H9 (cell line): ENCODE measurements around the gene NEDD9. TPM values are rescaled to one million over a fixed set of nuclear protein-coding genes. Genes with fewer than 3 reads are reported as not detected.

Source experiments
- DNase-seq: peaks from one replicate; pipeline ENCODE4 v3.0.0-alpha.2; 2017
- H2AFZ ChIP-seq: one replicate; pipeline ENCODE4 v1.6.1; 2013; ENCODE audit warnings: mild to moderate bottlenecking, low read length, control low read depth, moderate library complexity
- H2AK5ac ChIP-seq: 2 replicates; pipeline ENCODE4 v1.6.1; 2013; ENCODE audit warnings: low read length, control low read depth, mixed read lengths; ENCODE audit not compliant: insufficient read length
- H2BK120ac ChIP-seq: one replicate; pipeline ENCODE4 v1.6.1; 2013; ENCODE audit warnings: low read depth, mild to moderate bottlenecking, low read length, control low read depth, inconsistent platforms; ENCODE audit not compliant: poor library complexity, severe bottlenecking
- H2BK12ac ChIP-seq: 2 replicates; pipeline ENCODE4 v1.6.1; 2013; ENCODE audit warnings: low read length, control low read depth, mixed read lengths, low read depth; ENCODE audit not compliant: insufficient read length
- H2BK15ac ChIP-seq: 2 replicates; pipeline ENCODE4 v1.6.1; 2013; ENCODE audit warnings: low read depth, low read length, control low read depth
- H2BK20ac ChIP-seq: one replicate; pipeline ENCODE4 v1.6.1; 2013; ENCODE audit warnings: low read depth, mild to moderate bottlenecking, low read length, control low read depth, inconsistent platforms; ENCODE audit not compliant: poor library complexity, severe bottlenecking
- H2BK5ac ChIP-seq: 2 replicates; pipeline ENCODE4 v1.6.1; 2013; ENCODE audit warnings: low read length, control low read depth, mixed read lengths; ENCODE audit not compliant: insufficient read length
- H3K14ac ChIP-seq: 2 replicates; pipeline ENCODE4 v1.6.1; 2013; ENCODE audit warnings: low read length, control low read depth; ENCODE audit not compliant: insufficient read depth
- H3K18ac ChIP-seq: 2 replicates; pipeline ENCODE4 v1.6.1; 2013; ENCODE audit warnings: low read depth, mild to moderate bottlenecking, mixed read lengths, low read length, control low read depth; ENCODE audit not compliant: insufficient read length
- H3K23ac ChIP-seq: 2 replicates; pipeline ENCODE4 v1.6.1; 2013; ENCODE audit warnings: low read length, control low read depth, mixed read lengths, low read depth; ENCODE audit not compliant: insufficient read length
- H3K23me2 ChIP-seq: 2 replicates; pipeline ENCODE4 v1.6.1; 2013; ENCODE audit warnings: low read depth, mild to moderate bottlenecking, mixed read lengths, low read length, control low read depth; ENCODE audit not compliant: insufficient read length, poor library complexity, severe bottlenecking
- H3K27ac ChIP-seq: 2 replicates; pipeline ENCODE4 v1.5.1; 2013; ENCODE audit warnings: low read length, control low read depth, mixed read lengths, low read depth; ENCODE audit not compliant: insufficient read length
- H3K27me3 ChIP-seq: 2 replicates; pipeline ENCODE4 v1.6.1; 2013; ENCODE audit warnings: low read length, control low read depth, inconsistent platforms; ENCODE audit not compliant: insufficient read depth
- H3K4ac ChIP-seq: 2 replicates; pipeline ENCODE4 v1.6.1; 2013; ENCODE audit warnings: low read depth, mild to moderate bottlenecking, control low read depth, inconsistent platforms, low read length, moderate library complexity
- H3K4me1 ChIP-seq: 2 replicates; pipeline ENCODE4 v1.6.1; 2013; ENCODE audit warnings: low read length, control low read depth, inconsistent platforms; ENCODE audit not compliant: insufficient read depth
- H3K4me2 ChIP-seq: 2 replicates; pipeline ENCODE4 v1.6.1; 2013; ENCODE audit warnings: low read length, control low read depth, mixed read lengths; ENCODE audit not compliant: insufficient read length, insufficient read depth
- H3K56ac ChIP-seq: 2 replicates; pipeline ENCODE4 v1.6.1; 2013; ENCODE audit warnings: low read depth, mild to moderate bottlenecking, mixed read lengths, low read length, control low read depth; ENCODE audit not compliant: insufficient read length
- H3K79me1 ChIP-seq: 2 replicates; pipeline ENCODE4 v1.6.1; 2013; ENCODE audit warnings: low read depth, mild to moderate bottlenecking, moderate library complexity, low read length, control low read depth, inconsistent platforms; ENCODE audit not compliant: insufficient read depth, poor library complexity, severe bottlenecking
- H3K79me2 ChIP-seq: 2 replicates; pipeline ENCODE4 v1.6.1; 2013; ENCODE audit warnings: low read length, control low read depth, inconsistent platforms; ENCODE audit not compliant: insufficient read depth
- H3K9ac ChIP-seq: 2 replicates; pipeline ENCODE4 v1.6.1; 2013; ENCODE audit warnings: low read length, control low read depth, mixed read lengths; ENCODE audit not compliant: insufficient read length; ENCODE audit errors: extremely low read depth
- H3K9me3 ChIP-seq: one replicate; pipeline ENCODE4 v1.6.1; 2013; ENCODE audit warnings: low read depth, low read length, inconsistent platforms; ENCODE audit not compliant: control insufficient read depth
- H3T11ph ChIP-seq: one replicate; pipeline ENCODE4 v1.6.1; 2013; ENCODE audit warnings: mild to moderate bottlenecking, low read length, control low read depth, inconsistent platforms
- H4K20me1 ChIP-seq: one replicate; pipeline ENCODE4 v1.6.1; 2013; ENCODE audit not compliant: control insufficient read depth, insufficient read length, insufficient read depth
- H4K5ac ChIP-seq: 2 replicates; pipeline ENCODE4 v1.6.1; 2013; ENCODE audit warnings: low read depth, mild to moderate bottlenecking, mixed read lengths, low read length, control low read depth; ENCODE audit not compliant: insufficient read length
- H4K8ac ChIP-seq: replicated peaks from 2 replicates; pipeline ENCODE4 v1.6.1; 2013; ENCODE audit warnings: low read length, control low read depth, mixed read lengths, low read depth; ENCODE audit not compliant: insufficient read length
- H4K91ac ChIP-seq: 2 replicates; pipeline ENCODE4 v1.6.1; 2013; ENCODE audit warnings: low read depth, mild to moderate bottlenecking, moderate library complexity, mixed read lengths, low read length, control low read depth; ENCODE audit not compliant: insufficient read length
- H3K27ac Mint-ChIP-seq, 3 experiments: 2 replicates in 2 of 3; 3 replicates in 1 of 3; pipeline ENCODE4 v1.8.0; 2020 to 2021; ENCODE audit warnings: mixed read lengths in 3 of 3, mild to moderate bottlenecking in 1 of 3, moderate library complexity in 1 of 3
- H3K27me3 Mint-ChIP-seq: 2 replicates; pipeline ENCODE4 v1.8.0; 2021; ENCODE audit warnings: low read depth, mild to moderate bottlenecking, moderate library complexity, mixed read lengths
- H3K36me3 Mint-ChIP-seq, 3 experiments: 2 replicates in 2 of 3; 3 replicates in 1 of 3; pipeline ENCODE4 v1.8.0; 2020 to 2021; ENCODE audit warnings: low read depth in 3 of 3, mixed read lengths in 3 of 3; ENCODE audit not compliant: insufficient read depth in 1 of 3
- H3K4me1 Mint-ChIP-seq, 2 experiments: 2 replicates each; pipeline ENCODE4 v1.8.0; 2020; ENCODE audit warnings: mixed read lengths in 2 of 2
- H3K4me3 Mint-ChIP-seq, 2 experiments: 2 replicates in 1 of 2; 3 replicates in 1 of 2; pipeline ENCODE4 v1.8.0; 2020 to 2021; ENCODE audit warnings: mild to moderate bottlenecking in 2 of 2, mixed read lengths in 2 of 2, moderate library complexity in 1 of 2
- H3K9me3 Mint-ChIP-seq, 2 experiments: 2 replicates in 1 of 2; 3 replicates in 1 of 2; pipeline ENCODE4 v1.8.0; 2020; ENCODE audit warnings: mild to moderate bottlenecking in 2 of 2, mixed read lengths in 2 of 2, moderate library complexity in 1 of 2
- WGBS: extraction: QIAGEN DNeasy Blood & Tissue Kit; methylation state at CpG from one replicate; pipeline ENCODE4 v1.1.7; 2013; ENCODE audit warnings: missing lambda C conversion rate, low lambda C conversion rate, mixed read lengths; ENCODE audit not compliant: insufficient read length; ENCODE audit errors: extremely low coverage; 5-methylcytosine and 5-hydroxymethylcytosine counted together
- total RNA-seq: library from RNA; stranded (reverse); gene quantifications from 2 replicates; pipeline ENCODE4 v1.2.1, GENCODE V29; 2021
- TF ChIP-seq, protein P1 (sequence below): fragments of 200-600 bp; sonication (generic); conservative IDR thresholded peaks from 3 replicates; pipeline ENCODE4 v1.8.0; 2021; ENCODE audit warnings: antibody characterized with exemption, mild to moderate bottlenecking

Gene NEDD9
- total RNA-seq, 1 experiment from 2014 or later, result 5.5 TPM

DNA sequence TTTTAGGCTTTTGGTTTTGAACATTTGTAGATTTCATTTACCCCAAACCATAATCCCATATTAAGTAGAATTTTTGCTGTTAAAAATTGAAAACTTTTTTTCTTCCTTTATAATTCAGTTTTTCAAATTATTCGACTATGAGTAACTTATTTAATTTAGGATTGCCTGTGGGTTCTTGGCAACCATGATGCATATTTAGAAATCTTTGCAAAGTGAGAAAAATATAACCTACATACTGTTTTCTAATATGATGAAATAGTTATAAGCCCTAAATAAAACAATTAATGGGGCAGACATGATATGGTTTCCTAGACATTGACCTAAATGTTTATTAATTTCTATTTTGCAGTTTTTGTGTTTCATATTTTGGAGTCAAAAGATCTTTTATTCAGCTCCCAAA is 23.6 kb downstream of the NEDD9 start:
- H4K20me1 ChIP-seq, result no peaks in the 10 kb centered on the region
- no peak overlapping the region for H2BK12ac ChIP-seq
- H4K91ac ChIP-seq, result no peak overlapping the region
- H3K27ac Mint-ChIP-seq, result no peak overlapping the region
- H3K27me3 ChIP-seq, result no peaks in the 10 kb centered on the region
- H3K27ac ChIP-seq, result no peak overlapping the region
- peaks cover 48 to 50% of the 10 kb centered on the region in 2 experiments for H3K4me1 Mint-ChIP-seq
- peaks cover 13% of the 10 kb centered on the region; the same call in 1 of the 2 replicates for H3K4me1 ChIP-seq
- H2BK5ac ChIP-seq, result no peak overlapping the region
- no peaks in the 10 kb centered on the region for H3K23me2 ChIP-seq
- H3K4ac ChIP-seq, result no peak overlapping the region
- H3K14ac ChIP-seq, result no peak overlapping the region
- H3K9ac ChIP-seq, result no peak overlapping the region
- no peaks in the 10 kb centered on the region for H3K9me3 Mint-ChIP-seq
- H3K18ac ChIP-seq, result no peak overlapping the region
- H3K4me2 ChIP-seq, result no peak overlapping the region
- no peak for DNase-seq
- no peak overlapping the region for H4K5ac ChIP-seq
- H3K79me2 ChIP-seq, result 0 out of 2 replicates have a peak, but pooled peaks cover 1% of the 10 kb centered on the region
- no peak overlapping the region for H2BK120ac ChIP-seq
- no peak overlapping the region for H3T11ph ChIP-seq
- no peaks in the 10 kb centered on the region for H3K79me1 ChIP-seq
- no peak overlapping the region for H3K56ac ChIP-seq
- TF ChIP-seq, protein P1, sequence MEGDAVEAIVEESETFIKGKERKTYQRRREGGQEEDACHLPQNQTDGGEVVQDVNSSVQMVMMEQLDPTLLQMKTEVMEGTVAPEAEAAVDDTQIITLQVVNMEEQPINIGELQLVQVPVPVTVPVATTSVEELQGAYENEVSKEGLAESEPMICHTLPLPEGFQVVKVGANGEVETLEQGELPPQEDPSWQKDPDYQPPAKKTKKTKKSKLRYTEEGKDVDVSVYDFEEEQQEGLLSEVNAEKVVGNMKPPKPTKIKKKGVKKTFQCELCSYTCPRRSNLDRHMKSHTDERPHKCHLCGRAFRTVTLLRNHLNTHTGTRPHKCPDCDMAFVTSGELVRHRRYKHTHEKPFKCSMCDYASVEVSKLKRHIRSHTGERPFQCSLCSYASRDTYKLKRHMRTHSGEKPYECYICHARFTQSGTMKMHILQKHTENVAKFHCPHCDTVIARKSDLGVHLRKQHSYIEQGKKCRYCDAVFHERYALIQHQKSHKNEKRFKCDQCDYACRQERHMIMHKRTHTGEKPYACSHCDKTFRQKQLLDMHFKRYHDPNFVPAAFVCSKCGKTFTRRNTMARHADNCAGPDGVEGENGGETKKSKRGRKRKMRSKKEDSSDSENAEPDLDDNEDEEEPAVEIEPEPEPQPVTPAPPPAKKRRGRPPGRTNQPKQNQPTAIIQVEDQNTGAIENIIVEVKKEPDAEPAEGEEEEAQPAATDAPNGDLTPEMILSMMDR, result no peak
- H3K23ac ChIP-seq, result no peak overlapping the region
- no peak overlapping the region for H2BK20ac ChIP-seq
- no peak overlapping the region for H2AK5ac ChIP-seq
- no peak overlapping the region for H4K8ac ChIP-seq
- peaks cover 0 to 4% (median 3%) of the 10 kb centered on the region in 3 experiments; a peak in 3 of 7 replicates for H3K36me3 Mint-ChIP-seq
- WGBS, result no CpG with 5 or more reads among the region's 1 CpG
- no peaks in the 10 kb centered on the region for H3K27me3 Mint-ChIP-seq
- no peak overlapping the region for H3K4me3 Mint-ChIP-seq
- H3K9me3 ChIP-seq, result no peaks in the 10 kb centered on the region
- no peak overlapping the region for H2BK15ac ChIP-seq
- no peak overlapping the region for H2AFZ ChIP-seq
